Thyroid gland (tissue), 4 donors: ENCODE measurements around the gene JMY.

Source experiments
- CTCF ChIP-seq, 6 experiments: fragments of 200-600 bp in 3 of 6; fragments of 450-650 bp in 3 of 6; sonication (generic) in 3 of 6; IDR thresholded peaks; one replicate each; pipeline ENCODE4 v1.5.1; 2016 to 2019; ENCODE audit warnings: antibody characterized with exemption in 6 of 6, mild to moderate bottlenecking in 2 of 6, inconsistent platforms in 1 of 6, moderate library complexity in 1 of 6
- POLR2A ChIP-seq, 2 donors: fragments of 450-650 bp; IDR thresholded peaks; one replicate each; pipeline ENCODE4 v1.6.1; 2017; ENCODE audit warnings: antibody characterized with exemption in 2 of 2, mild to moderate bottlenecking in 2 of 2, moderate library complexity in 1 of 2

GRCh38 chr5:79242242-79243039, 6.5 kb downstream of the JMY start:
- TF ChIP-seq CTCF (IDR thresholded peaks at IDR 0.05) (no peak), POLR2A (IDR thresholded peaks at IDR 0.05) (no peak)
